SU-DHL-6 (cell line): ENCODE measurements around the gene POLR1A.

ENCODE experiments used
- H2AFZ ChIP-seq: fragments of 200-600 bp; sonication (generic); 2 replicates; pipeline ENCODE4 v1.6.1; 2014; ENCODE audit warnings: low read depth, mild to moderate bottlenecking, moderate library complexity, mixed read lengths, antibody characterized with exemption, low read length; ENCODE audit not compliant: severe bottlenecking
- H3F3A ChIP-seq: fragments of 200-600 bp; shearing (Covaris generic); 2 replicates; pipeline ENCODE4 v1.6.0; 2016; ENCODE audit warnings: antibody characterized with exemption, mild to moderate bottlenecking; ENCODE audit not compliant: insufficient read depth
- H3K27ac ChIP-seq: fragments of 200-600 bp; sonication (generic); 2 replicates; pipeline ENCODE4 v1.5.1; 2016; ENCODE audit warnings: low read depth, mild to moderate bottlenecking, low read length, moderate library complexity, mixed read lengths
- H3K27me3 ChIP-seq: fragments of 200-600 bp; sonication (generic), shearing (Covaris generic); 2 replicates; pipeline ENCODE4 v1.6.0; 2014; ENCODE audit warnings: mild to moderate bottlenecking, low read length
- H3K36me3 ChIP-seq: fragments of 200-600 bp; sonication (generic); 2 replicates; pipeline ENCODE4 v1.6.1; 2014; ENCODE audit warnings: mild to moderate bottlenecking, low read length, mixed read lengths
- H3K4me2 ChIP-seq: fragments of 300-600, 200-600 bp; shearing (Covaris generic), sonication (generic); 2 replicates; pipeline ENCODE4 v1.6.0; 2014; ENCODE audit warnings: low read length, low read depth, mild to moderate bottlenecking; ENCODE audit not compliant: poor library complexity, severe bottlenecking
- H3K4me3 ChIP-seq: fragments of 200-600 bp; sonication (generic); 2 replicates; pipeline ENCODE4 v1.5.1; 2014; ENCODE audit warnings: antibody characterized with exemption, low read length, mild to moderate bottlenecking, mixed read lengths; ENCODE audit not compliant: insufficient read depth, poor library complexity, severe bottlenecking
- H3K79me2 ChIP-seq: fragments of 200-600 bp; sonication (generic); 2 replicates; pipeline ENCODE4 v1.6.1; 2014; ENCODE audit warnings: mild to moderate bottlenecking, low read length, moderate library complexity; ENCODE audit not compliant: insufficient read depth
- H3K9ac ChIP-seq: fragments of 200-600 bp; sonication (generic); 2 replicates; pipeline ENCODE4 v1.7.0; 2014; ENCODE audit warnings: mild to moderate bottlenecking, low read length
- H3K9me2 ChIP-seq: fragments of 200-600 bp; sonication (generic); replicated peaks from 2 replicates; pipeline ENCODE4 v1.6.1; 2014; ENCODE audit warnings: low read length; ENCODE audit not compliant: insufficient read depth
- H3K9me3 ChIP-seq: fragments of 200-600 bp; sonication (generic); 2 replicates; pipeline ENCODE4 v1.6.1; 2014; ENCODE audit warnings: low read length, mixed read lengths; ENCODE audit not compliant: insufficient read depth
- H4K20me1 ChIP-seq: fragments of 200-600 bp; sonication (generic); 2 replicates; pipeline ENCODE4 v1.6.1; 2014; ENCODE audit warnings: low read depth, mild to moderate bottlenecking, antibody characterized with exemption, low read length, moderate library complexity, mixed read lengths
- EZH2phosphoT487 ChIP-seq: fragments of 200-600 bp; sonication (generic), shearing (Covaris generic); conservative IDR thresholded peaks from 2 replicates; pipeline ENCODE4 v1.6.1; 2018; ENCODE audit warnings: mild to moderate bottlenecking, antibody characterized with exemption, low read length, moderate library complexity, mixed read lengths
- TF ChIP-seq, protein P1 (sequence below): fragments of 200-600 bp; sonication (generic); IDR thresholded peaks from one replicate; pipeline ENCODE4 v1.5.1; 2017; ENCODE audit warnings: antibody characterized with exemption, mild to moderate bottlenecking, low read length, moderate library complexity; ENCODE audit not compliant: insufficient read depth, poor library complexity, severe bottlenecking

The POLR1A gene

GRCh38 chr2:86053166-86053565, 52.5 kb downstream of the POLR1A start:
- no peaks in the 10 kb centered on the region for H3K27me3 ChIP-seq
- H2AFZ ChIP-seq = no peak overlapping the region
- no peak overlapping the region for H3K4me2 ChIP-seq
- no peak overlapping the region for H3K4me3 ChIP-seq
- TF ChIP-seq, protein P1, sequence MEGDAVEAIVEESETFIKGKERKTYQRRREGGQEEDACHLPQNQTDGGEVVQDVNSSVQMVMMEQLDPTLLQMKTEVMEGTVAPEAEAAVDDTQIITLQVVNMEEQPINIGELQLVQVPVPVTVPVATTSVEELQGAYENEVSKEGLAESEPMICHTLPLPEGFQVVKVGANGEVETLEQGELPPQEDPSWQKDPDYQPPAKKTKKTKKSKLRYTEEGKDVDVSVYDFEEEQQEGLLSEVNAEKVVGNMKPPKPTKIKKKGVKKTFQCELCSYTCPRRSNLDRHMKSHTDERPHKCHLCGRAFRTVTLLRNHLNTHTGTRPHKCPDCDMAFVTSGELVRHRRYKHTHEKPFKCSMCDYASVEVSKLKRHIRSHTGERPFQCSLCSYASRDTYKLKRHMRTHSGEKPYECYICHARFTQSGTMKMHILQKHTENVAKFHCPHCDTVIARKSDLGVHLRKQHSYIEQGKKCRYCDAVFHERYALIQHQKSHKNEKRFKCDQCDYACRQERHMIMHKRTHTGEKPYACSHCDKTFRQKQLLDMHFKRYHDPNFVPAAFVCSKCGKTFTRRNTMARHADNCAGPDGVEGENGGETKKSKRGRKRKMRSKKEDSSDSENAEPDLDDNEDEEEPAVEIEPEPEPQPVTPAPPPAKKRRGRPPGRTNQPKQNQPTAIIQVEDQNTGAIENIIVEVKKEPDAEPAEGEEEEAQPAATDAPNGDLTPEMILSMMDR = no peak
- TF ChIP-seq EZH2phosphoT487 = no peak
- no peaks in the 10 kb centered on the region for H3K9me3 ChIP-seq
- H3K9me2 ChIP-seq = no peaks in the 10 kb centered on the region
- H4K20me1 ChIP-seq = no peaks in the 10 kb centered on the region
- no peaks in the 10 kb centered on the region for H3K36me3 ChIP-seq
- H3F3A ChIP-seq = no peaks in the 10 kb centered on the region
- H3K27ac ChIP-seq = no peak overlapping the region
- H3K79me2 ChIP-seq = no peaks in the 10 kb centered on the region
- no peak overlapping the region for H3K9ac ChIP-seq

DNA sequence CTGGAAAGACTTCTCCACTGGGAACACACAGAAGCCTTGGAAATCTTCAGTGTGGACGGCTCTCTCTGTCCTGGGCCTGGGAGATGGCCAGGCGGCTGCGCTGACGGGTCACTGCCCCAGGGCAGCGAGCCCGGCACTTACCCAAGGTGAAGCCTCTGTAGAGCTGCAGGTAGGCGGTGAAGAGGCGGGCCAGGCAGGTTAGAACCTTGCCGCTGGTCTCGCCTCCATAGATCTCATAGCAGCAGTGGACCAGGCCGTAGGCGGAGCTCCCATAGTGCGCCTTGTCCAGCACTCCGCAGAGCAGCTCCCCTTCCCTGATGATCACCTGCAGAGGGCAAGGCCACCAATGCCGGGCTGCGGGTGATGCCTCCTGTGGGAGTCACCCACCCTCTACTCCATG, 53.0 kb downstream of the POLR1A start:
- no peaks in the 10 kb centered on the region for H3K79me2 ChIP-seq
- H3K4me3 ChIP-seq = no peak overlapping the region
- H3K36me3 ChIP-seq = no peaks in the 10 kb centered on the region
- H3K9me3 ChIP-seq = no peaks in the 10 kb centered on the region
- H3K27me3 ChIP-seq = no peaks in the 10 kb centered on the region
- H3K27ac ChIP-seq = no peak overlapping the region
- H4K20me1 ChIP-seq = no peaks in the 10 kb centered on the region
- no peak for TF ChIP-seq EZH2phosphoT487
- TF ChIP-seq, protein P1 = no peak
- H3K9me2 ChIP-seq = no peaks in the 10 kb centered on the region
- no peaks in the 10 kb centered on the region for H3F3A ChIP-seq
- H3K4me2 ChIP-seq = no peak overlapping the region
- no peak overlapping the region for H2AFZ ChIP-seq
- H3K9ac ChIP-seq = no peak overlapping the region

GRCh38 chr2:86052265-86052664, 53.4 kb downstream of the POLR1A start:
- H4K20me1 ChIP-seq = no peaks in the 10 kb centered on the region
- H3K27me3 ChIP-seq = no peaks in the 10 kb centered on the region
- TF ChIP-seq, protein P1 = no peak
- no peak for TF ChIP-seq EZH2phosphoT487
- H3K9ac ChIP-seq = no peak overlapping the region
- no peak overlapping the region for H3K4me2 ChIP-seq
- H3K36me3 ChIP-seq = no peaks in the 10 kb centered on the region
- no peak overlapping the region for H2AFZ ChIP-seq
- no peak overlapping the region for H3K27ac ChIP-seq
- H3K79me2 ChIP-seq = no peaks in the 10 kb centered on the region
- H3F3A ChIP-seq = no peaks in the 10 kb centered on the region
- no peak overlapping the region for H3K4me3 ChIP-seq
- no peaks in the 10 kb centered on the region for H3K9me3 ChIP-seq
- H3K9me2 ChIP-seq = no peaks in the 10 kb centered on the region
